Measurements from ENCODE around the gene ARHGAP26.

ARHGAP26 gene

DNA sequence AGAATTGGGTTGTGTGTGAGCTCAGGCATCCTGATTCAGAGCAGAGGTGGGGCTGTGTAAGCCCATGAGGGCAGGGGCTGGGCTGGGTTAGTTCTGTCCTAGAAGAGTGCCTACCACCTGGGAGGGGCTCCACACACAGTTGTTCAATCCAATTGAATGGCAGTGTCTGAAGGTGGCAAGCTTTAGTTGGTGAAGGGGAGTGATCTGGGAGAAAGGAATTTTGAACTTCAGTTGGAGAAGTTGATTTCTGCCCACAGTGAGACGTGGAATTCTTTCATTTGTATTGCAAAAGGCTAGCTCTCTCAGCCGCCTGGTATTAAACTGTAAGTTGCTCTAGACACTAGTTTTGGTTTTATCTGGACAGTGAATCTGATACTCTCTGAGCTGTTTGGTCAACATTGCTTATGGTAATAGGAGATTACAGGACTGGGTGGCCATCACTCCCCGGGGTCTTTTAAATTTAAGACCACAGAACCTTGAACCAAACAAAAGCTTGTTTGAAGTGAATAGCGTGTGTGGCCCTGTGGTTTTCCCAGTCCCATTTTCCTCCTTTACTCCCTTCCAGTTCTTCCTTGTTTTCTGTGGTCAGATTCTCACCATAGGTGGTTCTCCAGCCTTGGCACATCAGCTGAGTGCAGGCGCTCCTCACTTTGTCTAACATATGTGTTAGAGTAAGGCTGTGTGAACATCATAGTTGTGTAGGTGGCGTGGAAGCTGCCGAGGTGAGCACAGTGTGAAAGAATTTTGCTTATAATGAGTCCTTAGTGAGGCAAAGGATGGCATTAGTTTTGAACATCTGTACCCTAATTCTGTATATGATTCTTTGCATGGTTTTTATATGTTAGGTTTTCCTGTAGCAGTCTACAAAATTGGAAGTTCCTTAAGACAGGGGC, 78.0 kb downstream of the ARHGAP26 start:
- no peak for DNase-seq (ENCODE audit: low read depth in 2 of 2, low spot score in 1 of 2)

DNA sequence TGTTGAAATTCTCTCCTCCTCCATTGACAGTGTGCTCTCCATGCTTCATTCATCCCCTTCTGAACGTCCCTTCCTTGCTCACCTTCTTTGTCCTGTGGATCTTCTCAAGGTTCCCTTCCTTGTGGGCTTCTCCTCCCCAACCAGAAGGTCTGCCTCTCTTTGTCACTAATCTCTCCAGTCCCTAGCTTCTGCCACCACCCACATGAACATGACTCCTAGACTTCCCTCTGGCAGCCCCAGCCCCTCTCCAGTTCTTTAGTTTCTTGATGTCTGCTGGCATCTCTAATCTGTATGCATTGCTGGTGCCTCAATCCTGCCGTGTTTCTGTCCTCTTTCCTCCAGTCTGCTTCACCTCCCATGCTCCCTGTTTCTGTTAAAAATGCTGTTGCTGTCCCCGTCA, 79.3 kb downstream of the ARHGAP26 start:
- no peak for DNase-seq (ENCODE audit: low read depth in 2 of 2, low spot score in 1 of 2)

DNA sequence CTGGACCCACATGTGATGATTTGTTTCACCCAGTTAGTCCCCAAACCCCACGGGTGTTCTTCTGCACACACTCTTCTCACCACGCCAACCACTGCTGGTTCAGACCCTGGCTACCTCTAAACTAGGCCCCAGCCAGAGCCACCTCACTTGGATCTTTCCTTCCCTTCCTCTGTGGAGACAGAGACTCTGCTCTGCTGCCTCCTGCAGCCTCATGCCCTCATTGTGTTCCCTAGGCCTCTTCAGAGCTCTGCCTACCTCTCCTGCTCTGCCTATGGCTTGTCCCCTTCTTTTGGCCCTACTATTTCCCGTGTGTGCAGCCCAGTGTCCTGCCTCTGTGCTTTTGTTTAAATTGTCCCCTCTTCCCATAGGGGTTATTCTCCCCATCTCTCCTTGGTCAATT, 79.7 kb downstream of the ARHGAP26 start:
- no peak for DNase-seq (ENCODE audit: low read depth in 2 of 2, low spot score in 1 of 2)

DNA sequence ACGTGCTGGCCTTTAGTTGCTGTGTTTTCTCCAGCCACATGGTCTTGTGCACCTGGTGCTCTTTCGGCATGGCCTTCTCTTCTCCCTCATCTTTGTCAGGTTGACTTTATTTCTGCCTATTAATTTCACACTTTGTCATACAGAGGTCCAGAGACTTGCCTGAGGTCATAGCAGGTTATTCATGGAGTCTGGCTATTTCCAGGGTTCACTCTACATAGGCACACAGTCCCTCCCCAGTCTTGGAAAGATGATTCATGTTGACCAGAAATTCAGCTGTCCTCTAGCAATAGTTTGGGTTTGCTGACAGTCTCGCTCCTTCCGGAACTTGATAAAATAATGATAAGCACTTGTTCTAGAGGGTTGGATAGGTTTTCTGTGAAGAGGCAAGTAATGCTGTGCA, 81.6 kb downstream of the ARHGAP26 start:
- no peak for DNase-seq (ENCODE audit: low read depth in 2 of 2, low spot score in 1 of 2)

DNA sequence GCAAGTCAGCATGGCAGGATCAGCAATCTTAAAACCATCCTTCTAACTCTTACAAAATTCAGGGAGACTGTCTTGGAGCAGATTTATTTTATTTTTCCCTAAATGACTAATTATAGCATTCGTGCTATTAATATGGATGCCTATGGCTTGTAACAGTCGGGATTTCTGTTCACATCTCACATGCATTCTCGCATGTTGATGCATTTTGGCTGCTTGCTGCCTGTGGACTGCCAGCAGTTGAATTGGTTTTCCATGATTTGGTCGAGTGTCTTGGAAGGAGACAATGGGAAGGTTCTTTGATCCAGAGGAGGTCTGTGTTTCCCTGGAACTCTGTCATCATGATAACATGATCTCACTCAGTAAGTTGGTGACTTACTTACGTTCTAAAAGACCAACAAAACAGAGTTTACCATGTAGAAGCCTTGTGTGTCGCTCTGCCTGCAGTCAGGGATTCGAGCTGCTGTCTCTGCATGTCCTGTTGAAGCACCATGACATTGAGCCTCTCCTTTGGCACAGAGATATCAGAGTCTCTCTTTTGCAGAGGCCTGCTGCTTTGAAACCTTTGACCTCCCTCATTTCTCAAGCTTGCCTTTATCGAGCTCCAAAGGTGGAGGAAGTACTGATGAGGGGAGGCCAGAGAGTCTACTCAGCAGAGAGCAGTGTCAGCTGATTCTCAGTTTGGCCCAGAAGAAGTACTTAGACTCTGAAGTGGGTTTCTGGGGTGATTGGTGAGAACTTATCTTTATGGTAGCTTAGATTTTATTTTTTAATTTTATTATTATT, 82.4 kb downstream of the ARHGAP26 start:
- no peak for DNase-seq (ENCODE audit: low read depth in 2 of 2, low spot score in 1 of 2)

DNA sequence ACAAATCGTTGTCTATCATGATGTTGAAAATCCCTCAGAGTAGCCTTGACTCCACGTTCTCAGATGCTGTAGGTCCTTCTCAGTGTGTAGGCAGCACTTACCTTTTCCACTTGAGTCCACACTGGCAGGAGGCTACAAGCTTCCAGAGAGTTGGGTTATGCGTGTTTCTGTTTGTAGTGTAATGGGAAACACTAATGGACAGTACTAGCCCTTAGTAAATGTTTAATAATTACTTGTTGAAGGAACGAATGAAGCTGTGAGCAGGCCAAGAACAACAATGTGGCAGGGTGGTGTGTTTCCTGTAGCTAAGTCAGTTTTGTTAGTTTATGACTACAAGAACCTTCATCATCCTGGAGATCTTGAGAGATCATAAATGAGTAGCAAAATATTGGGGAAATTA, 83.5 kb downstream of the ARHGAP26 start:
- DNase-seq (ENCODE audit: low read depth in 2 of 2, low spot score in 1 of 2), result no peak

DNA sequence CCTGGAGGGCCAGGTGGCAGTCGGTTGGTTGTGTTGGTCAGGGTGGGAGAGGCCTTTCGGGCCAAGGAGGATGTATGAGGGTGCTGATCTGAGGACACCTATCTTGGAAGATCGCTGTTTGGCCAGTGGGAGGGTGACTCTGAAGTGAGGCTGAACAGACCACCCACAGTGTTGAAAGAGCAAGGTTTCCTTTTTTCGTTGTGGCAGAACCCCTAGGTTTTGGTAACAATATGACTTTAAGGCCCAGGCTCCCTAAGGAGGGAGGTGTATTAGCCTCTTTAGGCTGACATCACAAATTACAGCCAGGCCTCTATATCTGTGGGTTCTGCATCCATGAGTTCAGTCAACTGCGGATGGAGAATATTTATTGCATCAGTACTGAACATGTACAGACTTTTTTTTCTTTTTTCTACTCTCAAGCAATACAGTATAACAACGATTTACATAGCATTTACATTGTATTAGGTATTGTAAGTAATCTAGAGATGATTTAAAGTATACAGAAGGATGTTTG, 86.1 kb downstream of the ARHGAP26 start:
- no peak for DNase-seq (ENCODE audit: low read depth in 2 of 2, low spot score in 1 of 2)

DNA sequence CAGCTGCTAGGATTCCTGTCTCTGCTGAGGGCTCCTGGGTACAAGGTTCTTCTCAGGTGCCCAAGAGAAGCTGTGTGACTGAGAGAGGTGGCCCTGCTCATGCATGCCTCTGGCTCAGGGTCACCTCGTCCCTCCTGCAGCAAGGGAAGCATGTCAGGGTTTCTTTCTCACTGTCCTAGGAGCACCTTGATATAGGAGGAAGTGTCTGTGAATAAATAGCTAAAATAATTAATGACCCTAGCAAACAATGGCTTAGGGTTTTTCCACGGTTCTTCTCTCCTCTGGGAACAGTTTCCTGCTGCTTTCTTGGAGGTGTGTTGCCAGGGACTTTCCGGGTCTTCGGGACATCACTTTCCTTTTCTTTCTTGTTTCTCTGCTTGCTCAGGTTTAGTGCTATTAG, 87.2 kb downstream of the ARHGAP26 start:
- DNase-seq (ENCODE audit: low read depth in 2 of 2, low spot score in 1 of 2), result no peak

DNA sequence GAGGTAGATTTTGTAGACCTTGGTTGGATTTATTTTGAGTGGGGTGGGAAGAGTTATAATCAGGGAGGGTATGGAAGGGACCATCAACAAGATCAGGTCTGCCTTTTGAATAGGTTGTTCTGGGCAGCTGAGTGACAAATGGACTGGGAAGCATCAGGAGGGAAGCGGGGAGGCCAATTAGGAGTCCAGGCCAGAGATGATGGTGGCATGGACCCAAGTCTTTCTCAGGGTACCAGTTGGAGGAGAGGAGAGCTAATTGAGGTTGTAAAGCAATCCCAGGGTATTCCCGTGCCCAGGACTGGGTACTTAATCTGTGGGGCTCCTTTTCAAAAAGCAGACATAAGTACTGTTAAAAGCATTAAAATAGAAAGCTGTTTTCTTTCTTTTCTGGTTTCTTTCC, 88.9 kb downstream of the ARHGAP26 start:
- no peak for DNase-seq (ENCODE audit: low read depth in 2 of 2, low spot score in 1 of 2)

DNA sequence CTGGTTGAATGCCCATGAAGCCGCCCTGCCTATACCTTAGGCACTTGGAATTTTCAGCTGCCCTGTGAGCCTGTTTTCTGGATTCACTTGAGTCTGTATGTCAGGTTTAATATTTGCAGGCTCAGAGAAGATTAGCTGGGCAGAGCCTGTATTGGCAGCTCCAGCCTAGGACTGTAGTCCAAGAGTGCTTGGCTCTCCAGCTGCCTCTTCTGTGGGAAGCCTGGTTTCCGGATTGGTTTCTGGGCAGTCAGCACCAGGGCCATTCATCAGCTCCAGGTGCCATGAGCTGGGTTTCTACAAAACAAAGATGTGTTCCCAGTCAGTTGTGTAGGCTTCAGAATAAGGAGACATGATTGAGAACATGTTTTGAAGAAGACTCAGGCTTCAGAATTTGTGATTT, 90.1 kb downstream of the ARHGAP26 start:
- no peak for DNase-seq (ENCODE audit: low read depth in 2 of 2, low spot score in 1 of 2)

DNA sequence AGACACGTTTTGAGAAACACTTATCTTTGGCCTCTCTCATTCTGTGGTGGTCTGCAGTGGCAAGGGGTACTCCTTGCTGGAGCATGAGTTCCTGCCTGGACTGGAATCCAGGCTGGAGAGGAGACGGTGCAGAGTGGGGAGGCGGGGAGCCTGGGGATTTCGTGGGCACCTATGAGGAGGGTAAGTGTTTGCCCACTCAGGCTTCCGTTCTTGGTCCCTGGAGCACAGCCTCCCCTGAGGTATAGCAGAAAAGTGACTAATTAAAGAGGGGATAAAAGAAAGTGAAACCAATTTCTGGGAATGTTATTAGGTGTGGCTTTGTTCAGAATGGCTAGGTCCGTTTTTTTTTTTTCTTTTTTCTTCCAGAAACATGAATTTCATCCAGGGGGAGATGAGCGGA, 90.8 kb downstream of the ARHGAP26 start:
- no peak for DNase-seq (ENCODE audit: low read depth in 2 of 2, low spot score in 1 of 2)

DNA sequence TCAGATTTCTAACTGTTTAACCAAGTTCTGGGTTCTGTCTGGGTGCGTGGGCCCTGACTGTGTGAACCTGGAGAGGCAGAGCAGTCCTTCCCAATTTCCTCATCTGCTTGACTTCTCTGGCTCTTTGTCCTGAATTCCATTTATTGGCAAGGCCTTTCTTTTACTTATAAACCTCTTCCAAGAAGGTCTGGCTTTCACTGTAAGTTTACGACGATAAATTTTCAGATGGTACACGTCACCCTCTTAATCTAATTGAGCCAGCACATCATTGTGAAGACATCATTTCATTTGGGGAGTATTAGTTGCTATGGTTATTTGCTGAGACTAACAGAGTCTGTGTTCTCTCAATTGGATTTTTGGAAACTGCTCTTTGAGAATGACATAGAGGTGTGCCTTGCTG, 92.4 kb downstream of the ARHGAP26 start:
- no peak for DNase-seq (ENCODE audit: low read depth in 2 of 2, low spot score in 1 of 2)

DNA sequence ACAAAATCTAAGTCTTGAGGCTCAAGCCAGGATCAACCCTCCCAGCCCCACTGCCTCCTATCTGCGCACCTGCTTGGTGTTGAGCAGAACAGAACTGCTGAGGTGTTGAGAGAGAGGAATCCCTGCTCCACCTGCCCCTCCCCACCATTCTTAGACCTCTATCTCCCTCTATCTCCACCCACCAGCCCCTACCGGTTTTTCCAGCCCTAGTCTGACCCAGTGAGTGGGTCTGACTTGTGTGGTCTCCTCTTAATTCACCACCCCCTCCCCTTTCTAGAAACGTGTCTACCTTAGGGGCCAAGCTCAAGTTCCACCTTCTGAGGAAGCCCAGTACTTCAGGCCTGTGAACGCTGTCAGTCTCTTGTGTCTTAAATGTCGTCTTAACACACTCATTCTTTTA, 93.7 kb downstream of the ARHGAP26 start:
- DNase-seq (ENCODE audit: low read depth in 2 of 2, low spot score in 1 of 2), result no peak

DNA sequence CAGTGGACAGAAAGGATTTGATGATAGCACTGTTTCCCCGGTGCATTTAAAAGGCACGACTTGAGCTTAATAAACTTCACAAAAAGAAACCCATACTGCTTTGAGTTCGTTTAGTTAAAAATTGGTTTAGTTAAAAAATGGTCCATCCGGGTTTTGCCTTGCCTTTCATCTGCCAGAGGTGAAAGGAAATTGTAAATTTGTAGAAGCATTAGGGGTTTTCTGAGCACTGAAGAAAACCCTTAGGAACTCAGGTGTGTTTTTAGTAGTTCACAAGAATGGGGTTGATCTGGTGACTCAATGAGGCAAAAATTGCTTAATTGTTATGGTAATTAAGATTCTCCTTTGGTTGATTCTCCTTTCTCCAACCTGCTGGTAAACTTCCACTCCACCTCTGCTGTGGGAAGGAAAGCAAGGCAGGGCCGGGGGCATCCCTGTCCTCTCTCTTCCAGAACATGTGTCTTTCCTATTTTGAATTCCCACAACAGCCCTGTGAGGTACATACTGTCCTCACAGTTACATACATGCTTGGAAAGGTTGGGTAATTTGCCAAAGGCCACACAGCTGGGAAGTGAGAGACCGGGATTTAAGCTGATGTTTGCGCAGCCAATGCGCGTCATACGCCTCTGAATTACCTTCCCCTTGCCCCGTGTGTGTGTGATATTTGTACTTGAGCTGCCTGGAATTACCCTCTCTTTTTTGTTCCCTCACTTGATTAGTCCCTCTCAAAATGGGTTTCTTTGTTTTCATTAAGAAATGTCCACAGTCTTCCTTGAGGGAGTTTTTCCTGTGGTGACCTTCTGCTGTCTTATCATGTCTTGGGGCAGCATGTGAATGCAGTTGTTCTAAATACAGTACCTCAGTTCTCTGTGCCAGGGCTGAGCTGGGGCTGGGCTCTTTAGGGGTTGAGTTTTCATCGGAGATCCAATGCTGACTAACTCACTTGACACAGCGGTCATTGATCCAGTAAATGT, 94.4 kb downstream of the ARHGAP26 start:
- no peak for DNase-seq (ENCODE audit: low read depth in 2 of 2, low spot score in 1 of 2)

DNA sequence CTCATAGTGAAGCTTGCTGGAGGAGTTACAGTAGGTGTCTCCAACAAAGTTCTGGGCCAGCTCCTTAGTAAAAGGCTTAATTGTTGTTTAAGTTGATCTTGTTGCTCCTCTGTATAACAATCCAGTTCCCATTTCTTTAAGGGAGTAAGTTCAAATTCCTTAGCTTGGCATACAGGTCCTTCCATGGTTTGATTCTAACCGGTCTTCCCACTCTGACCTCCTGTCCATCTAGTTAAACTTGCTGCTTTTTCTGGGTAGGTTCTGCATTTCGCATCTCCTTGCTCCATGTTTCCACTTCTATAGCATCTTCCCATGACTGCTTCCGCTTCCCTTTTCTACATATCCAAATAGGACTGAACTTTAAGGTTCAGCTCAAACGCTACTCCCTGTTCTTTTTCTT, 95.5 kb downstream of the ARHGAP26 start:
- no peak for DNase-seq (ENCODE audit: low read depth in 2 of 2, low spot score in 1 of 2)

DNA sequence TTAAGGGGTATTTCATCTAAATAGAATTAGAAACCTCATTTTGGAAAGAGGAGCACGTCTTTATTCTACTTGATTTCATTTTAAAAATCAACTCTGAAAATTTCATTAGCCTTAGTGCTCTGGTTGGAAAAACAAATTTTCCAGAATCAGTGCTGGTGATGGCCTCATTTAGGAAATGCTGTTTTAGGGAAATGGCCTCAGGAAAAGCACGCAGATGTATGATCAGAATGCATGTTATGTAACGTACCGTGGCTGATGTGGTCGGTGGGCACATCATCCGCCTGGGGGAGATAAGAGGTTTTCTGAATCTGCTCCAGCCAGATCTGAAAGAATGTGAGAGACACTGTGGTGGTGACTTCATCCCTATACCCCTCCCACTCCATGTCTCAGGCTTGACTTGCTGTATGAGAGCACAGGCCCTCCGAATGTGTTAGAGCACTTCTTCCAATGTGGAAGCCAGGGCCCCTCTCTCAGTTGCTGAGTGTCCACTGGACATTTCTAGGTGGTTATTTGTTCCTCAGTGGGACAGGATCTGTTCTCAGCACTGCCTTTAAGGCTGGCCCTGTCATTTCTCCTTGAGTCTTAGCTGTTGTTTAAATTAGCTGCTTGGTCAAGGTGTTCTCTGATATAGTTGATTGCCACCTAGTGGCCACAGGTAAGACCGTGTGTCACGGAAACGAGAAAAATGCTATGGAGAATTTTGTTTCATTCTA, 96.5 kb downstream of the ARHGAP26 start:
- no peak for DNase-seq (ENCODE audit: low read depth in 2 of 2, low spot score in 1 of 2)

DNA sequence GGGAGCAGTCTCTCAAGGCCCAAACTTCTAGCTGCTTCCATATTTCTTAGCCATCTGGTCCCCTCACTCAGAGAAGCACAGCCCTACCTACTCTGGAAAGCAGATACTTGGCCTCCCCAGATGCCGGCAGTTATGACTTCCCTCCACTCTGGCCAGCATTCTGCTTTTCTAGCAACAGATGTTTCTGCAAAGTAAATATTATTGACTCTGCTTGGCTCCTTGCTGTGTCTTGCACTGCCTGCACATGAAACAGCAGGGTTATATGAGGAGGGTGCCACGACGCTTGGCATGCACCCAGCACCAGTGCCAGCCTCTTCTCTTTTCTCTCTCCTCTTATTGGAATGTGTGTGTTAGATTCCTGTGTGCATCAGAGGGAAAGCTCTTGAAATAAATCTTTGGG, 99.7 kb downstream of the ARHGAP26 start:
- DNase-seq (ENCODE audit: low read depth in 2 of 2, low spot score in 1 of 2), result no peak

DNA sequence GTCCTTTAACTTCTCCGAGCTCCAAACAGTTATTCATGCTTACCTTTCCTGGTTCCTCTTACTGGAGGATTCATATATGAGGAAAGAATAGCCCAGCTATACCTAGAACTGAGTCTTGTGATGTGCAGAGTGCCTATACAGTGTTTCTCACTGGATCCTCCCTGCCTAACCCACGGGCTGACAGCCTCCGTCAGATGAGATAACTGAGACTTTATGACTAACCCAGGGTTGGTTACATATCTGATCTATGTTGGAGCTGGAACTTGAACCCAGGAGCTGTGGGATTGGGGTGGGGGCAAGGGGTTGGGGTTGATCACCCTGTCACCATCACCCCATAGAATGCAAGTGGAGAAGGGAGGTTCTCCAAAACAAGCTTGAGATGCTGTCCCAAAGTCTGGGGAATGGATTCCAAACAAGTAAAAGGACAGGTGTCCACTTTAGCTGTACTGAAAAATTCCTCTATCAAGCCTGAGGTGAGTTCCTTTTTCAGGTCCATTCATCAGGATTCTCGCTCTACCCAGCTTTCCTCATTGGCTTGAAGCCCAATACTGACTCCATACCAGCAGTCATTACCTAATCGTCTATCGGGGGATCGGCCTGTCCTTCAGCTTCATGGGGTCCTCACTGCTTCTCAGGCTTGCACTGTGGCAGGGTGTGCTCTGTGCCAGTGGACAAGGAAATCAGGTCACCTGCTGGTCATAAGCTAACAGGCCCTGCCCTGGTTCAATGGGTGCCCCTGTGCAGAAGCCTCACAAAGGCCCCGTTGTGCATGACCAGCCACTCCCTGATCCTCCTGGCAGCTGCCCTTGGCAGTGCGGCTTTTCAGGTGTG, 100.6 kb downstream of the ARHGAP26 start:
- DNase-seq (ENCODE audit: low read depth in 2 of 2, low spot score in 1 of 2), result no peak

DNA sequence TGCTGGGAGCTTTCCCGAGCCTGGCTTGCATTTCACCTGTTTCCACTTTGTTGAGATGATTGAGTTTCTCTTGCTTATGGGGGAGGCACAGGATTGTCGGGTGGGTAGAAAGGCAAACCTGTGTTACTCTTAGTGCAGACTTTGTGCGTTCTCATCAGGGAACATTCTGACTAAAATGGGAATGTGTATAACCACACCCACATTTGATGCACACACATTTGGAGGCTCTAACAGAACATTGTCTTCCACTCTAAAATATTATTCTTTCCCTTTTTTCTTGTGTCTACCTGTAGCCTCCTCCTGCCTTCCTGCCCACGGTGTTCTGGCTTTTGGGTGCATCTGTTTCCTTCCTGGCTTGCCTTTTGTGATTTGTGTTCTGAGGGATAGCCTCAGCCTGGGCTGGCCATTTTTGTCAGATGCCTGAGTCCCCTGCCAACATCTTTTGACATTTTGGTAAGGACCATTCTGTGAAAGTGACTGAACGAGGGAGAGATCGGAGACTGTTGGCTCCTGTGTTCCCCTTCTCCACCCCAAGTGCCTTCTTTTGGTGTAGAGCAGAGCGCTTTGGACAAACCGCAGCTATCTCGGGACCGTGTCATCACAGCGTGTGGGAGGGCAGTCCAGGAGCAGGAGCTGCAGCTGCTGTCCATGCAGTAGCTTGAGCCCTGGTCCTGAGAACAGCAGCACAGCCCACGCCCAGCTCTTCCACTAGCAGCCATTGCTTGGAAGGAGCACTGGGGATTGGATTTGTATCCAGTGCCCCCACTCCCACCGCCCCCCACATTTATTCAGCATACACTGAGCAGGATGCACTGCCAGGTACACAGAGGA, 101.4 kb downstream of the ARHGAP26 start:
- DNase-seq (ENCODE audit: low read depth in 2 of 2, low spot score in 1 of 2), result no peak
